Stomach (tissue), 9 donors: ENCODE measurements around the gene RNF181. TPM values are rescaled to one million over a fixed set of nuclear protein-coding genes. Genes with fewer than 3 reads are reported as not detected.
"Not testable (repeated sequence)": the region's sequence is repeated elsewhere in the genome, so short reads cannot be mapped to it uniquely, and the experiment has no call there.

Source experiments
- DNase-seq, 2 donors: peaks; one replicate each; pipeline versions ENCODE4 v3.0.0 to v3.0.0-alpha.2; 2013 to 2019
- H3K27ac ChIP-seq, 5 donors: fragments of 200-600 bp in 4 of 5; sonication (generic) in 4 of 5; one replicate each; pipeline ENCODE4 v1.5.1; 2013 to 2019; ENCODE audit warnings: mild to moderate bottlenecking in 1 of 5, moderate library complexity in 1 of 5
- H3K27me3 ChIP-seq, 3 donors: fragments of 200-600 bp; sonication (generic); one replicate each; pipeline ENCODE4 v1.5.1; 2017 to 2019; ENCODE audit warnings: mixed run types in 1 of 3
- H3K36me3 ChIP-seq, 4 donors: fragments of 200-600 bp; sonication (generic); 1 replicate in 3 of 4; 2 replicates in 1 of 4; pipeline ENCODE4 v1.5.1; 2016 to 2019
- H3K4me1 ChIP-seq, 4 donors: fragments of 200-600 bp; sonication (generic); one replicate each; pipeline ENCODE4 v1.5.1; 2016 to 2019
- H3K4me3 ChIP-seq, 4 donors: fragments of 200-600 bp; sonication (generic) in 3 of 4; one replicate each; pipeline ENCODE4 v1.5.1; 2016 to 2019; ENCODE audit warnings: mild to moderate bottlenecking in 1 of 4
- H3K9me3 ChIP-seq, 4 donors: fragments of 200-600 bp; sonication (generic); one replicate each; pipeline ENCODE4 v1.5.1; 2016 to 2019
- EP300 ChIP-seq: sonication (generic); formaldehyde crosslinking; IDR thresholded peaks from one replicate; pipeline ENCODE4 v1.6.1; 2017; ENCODE audit warnings: antibody characterized with exemption
- POLR2A ChIP-seq, 4 donors: fragments of 450-650 bp; IDR thresholded peaks; one replicate each; pipeline ENCODE4 v1.6.1; 2016; ENCODE audit warnings: antibody characterized with exemption in 4 of 4, control low read depth in 2 of 4, mild to moderate bottlenecking in 1 of 4, moderate library complexity in 1 of 4
- POLR2AphosphoS5 ChIP-seq, 3 donors: sonication (generic); formaldehyde crosslinking; IDR thresholded peaks; one replicate each; pipeline ENCODE4 v1.6.1; 2016; ENCODE audit warnings: antibody characterized with exemption in 3 of 3
- WGBS, 5 donors: extraction: QIAGEN DNeasy Blood & Tissue Kit in 3 of 5; methylation state at CpG; one replicate each; pipeline versions ENCODE4 v1.1.5 to v1.1.7; 2013 to 2018; 5-methylcytosine and 5-hydroxymethylcytosine counted together
- intact Hi-C: fragments of 100-400 bp; cut with DNase I; formaldehyde crosslinking; loops from one replicate; pipeline ENCODE4 v1.15.1; 2023; ENCODE audit warnings: low total_unique reads
- polyA plus RNA-seq, 3 donors: library from polyadenylated mRNA; stranded (reverse); fragments of 200-250 nt; gene quantifications; one replicate each; pipeline ENCODE4 v1.2.3, GENCODE V29; 2013
- total RNA-seq, 5 donors: library from RNA; depleted of rRNA; stranded (reverse); fragments of >200 nt; gene quantifications; one replicate each; pipeline versions ENCODE4 v1.1.0 to v1.2.3, GENCODE V29; 2014 to 2016
- TF ChIP-seq, protein P1 (sequence below), 7 experiments: fragments of 450-650 bp in 4 of 7; fragments of 200-600 bp in 3 of 7; sonication (generic) in 3 of 7; IDR thresholded peaks; one replicate each; pipeline ENCODE4 v1.5.1; 2016 to 2019; ENCODE audit warnings: antibody characterized with exemption in 7 of 7, control low read depth in 2 of 7, mild to moderate bottlenecking in 1 of 7
- donor health status: healthy with polysubstance abuse.
- donor health status: Bipolar disorder and iron deficiency.
- donor health status: healthy.

The RNF181 gene
- total and polyA plus RNA-seq, 8 donors: 11.3 to 272 (median 143) TPM; not detected in 1

DNA sequence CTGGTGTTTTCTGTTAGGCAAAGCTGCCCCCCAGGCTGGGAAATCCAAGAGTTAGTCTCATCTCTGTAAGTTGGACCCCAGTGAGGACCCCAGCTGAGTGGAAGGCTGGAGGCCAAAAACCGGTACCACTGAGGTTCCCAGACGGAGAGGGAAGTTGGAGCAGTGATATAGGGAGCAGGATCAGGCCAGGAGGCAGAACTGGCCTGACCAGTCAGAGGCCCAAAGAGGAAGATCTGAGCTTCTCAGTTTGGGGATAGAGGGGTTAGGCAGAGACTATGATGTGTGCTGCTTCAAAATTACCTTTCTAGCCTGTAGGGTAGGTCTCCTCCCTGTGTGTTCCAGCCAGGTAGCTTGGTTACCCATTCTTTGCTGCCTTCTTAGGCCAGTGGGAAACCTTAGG lies 4.6 kb upstream of the RNF181 start:
- TF ChIP-seq, protein P1, sequence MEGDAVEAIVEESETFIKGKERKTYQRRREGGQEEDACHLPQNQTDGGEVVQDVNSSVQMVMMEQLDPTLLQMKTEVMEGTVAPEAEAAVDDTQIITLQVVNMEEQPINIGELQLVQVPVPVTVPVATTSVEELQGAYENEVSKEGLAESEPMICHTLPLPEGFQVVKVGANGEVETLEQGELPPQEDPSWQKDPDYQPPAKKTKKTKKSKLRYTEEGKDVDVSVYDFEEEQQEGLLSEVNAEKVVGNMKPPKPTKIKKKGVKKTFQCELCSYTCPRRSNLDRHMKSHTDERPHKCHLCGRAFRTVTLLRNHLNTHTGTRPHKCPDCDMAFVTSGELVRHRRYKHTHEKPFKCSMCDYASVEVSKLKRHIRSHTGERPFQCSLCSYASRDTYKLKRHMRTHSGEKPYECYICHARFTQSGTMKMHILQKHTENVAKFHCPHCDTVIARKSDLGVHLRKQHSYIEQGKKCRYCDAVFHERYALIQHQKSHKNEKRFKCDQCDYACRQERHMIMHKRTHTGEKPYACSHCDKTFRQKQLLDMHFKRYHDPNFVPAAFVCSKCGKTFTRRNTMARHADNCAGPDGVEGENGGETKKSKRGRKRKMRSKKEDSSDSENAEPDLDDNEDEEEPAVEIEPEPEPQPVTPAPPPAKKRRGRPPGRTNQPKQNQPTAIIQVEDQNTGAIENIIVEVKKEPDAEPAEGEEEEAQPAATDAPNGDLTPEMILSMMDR (IDR thresholded peaks at IDR 0.05): no peak
- no peaks in the 10 kb centered on the region for H3K9me3 ChIP-seq
- H3K4me3 ChIP-seq: no peak overlapping the region
- H3K27me3 ChIP-seq: no peaks in the 10 kb centered on the region
- 45 to 61% (median 51%) methylated on average over 2 of the region's 2 CpGs for WGBS, 5 donors
- no peaks in the 10 kb centered on the region for H3K36me3 ChIP-seq
- intact Hi-C loops: no loop called here
- peaks cover 48 to 86% (median 76%) of the 10 kb centered on the region in 4 donors for H3K4me1 ChIP-seq
- no peak for DNase-seq
- peak overlapping the region; percentile 71 to 94 (median 91) for H3K27ac ChIP-seq

DNA sequence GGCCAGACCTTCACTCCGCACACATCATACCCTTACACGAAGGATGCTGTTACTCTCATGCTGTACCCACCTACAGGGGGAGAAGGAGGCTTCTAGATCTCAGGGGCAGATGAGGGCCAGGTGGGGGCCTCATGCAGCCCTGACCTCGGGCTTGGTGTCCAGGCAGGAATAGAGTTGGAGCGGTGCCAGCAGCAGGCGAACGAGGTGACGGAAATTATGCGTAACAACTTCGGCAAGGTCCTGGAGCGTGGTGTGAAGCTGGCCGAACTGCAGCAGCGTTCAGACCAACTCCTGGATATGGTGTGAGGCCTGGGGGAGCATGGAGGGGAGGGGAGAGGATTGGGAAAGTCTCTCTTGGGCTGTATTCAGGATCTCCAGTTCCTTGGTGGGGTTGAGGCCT lies 4.0 kb upstream of the RNF181 start:
- H3K4me1 ChIP-seq: peaks cover 47 to 86% (median 76%) of the 10 kb centered on the region in 4 donors
- intact Hi-C loops: no loop called here
- no peak for DNase-seq
- H3K9me3 ChIP-seq: no peaks in the 10 kb centered on the region
- no peak for TF ChIP-seq EP300
- TF ChIP-seq, protein P1 (IDR thresholded peaks at IDR 0.05): no peak
- TF ChIP-seq POLR2AphosphoS5 (IDR thresholded peaks at IDR 0.05): no peak
- TF ChIP-seq POLR2A (IDR thresholded peaks at IDR 0.05): no peak
- H3K36me3 ChIP-seq: peaks cover 0 to under 1% (median 0%) of the 10 kb centered on the region in 4 donors
- H3K4me3 ChIP-seq: no peak overlapping the region
- H3K27me3 ChIP-seq: no peaks in the 10 kb centered on the region
- WGBS, 5 donors: 77 to 88% (median 79%) methylated on average over 12 of the region's 12 CpGs
- H3K27ac ChIP-seq: peak overlapping the region; percentile 71 to 94 (median 91)

DNA sequence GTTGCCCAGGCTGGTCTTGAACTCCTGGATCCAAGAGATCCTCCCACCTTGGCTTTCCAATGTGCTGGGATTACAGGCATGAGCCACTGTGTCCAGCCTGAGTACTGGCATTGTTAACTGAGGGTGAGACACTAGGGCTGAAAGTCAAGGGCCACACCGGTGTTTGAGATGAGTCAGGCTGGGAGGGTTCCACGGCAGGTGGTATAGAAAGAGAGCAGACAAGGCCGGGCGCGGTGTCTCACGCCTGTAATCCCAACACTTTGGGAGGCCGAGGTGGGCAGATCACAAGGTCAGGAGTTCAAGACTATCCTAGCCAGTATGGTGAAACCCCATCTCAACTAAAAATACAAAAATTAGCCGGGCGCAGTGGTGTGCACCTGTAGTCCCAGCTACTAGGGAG lies 3.2 kb upstream of the RNF181 start:
- Histone ChIP-seq H3K27ac (peak overlapping the region; percentile 16 to 94 (median 91)), H3K4me1 (peaks cover 48 to 86% (median 76%) of the 10 kb centered on the region in 4 donors)
- H3K9me3 ChIP-seq, H3K4me3 ChIP-seq, H3K27me3 ChIP-seq, H3K36me3 ChIP-seq, intact Hi-C loops: not testable (repeated sequence)
- DNase-seq: peak in 1 of 2 donors; percentile 39
- WGBS, 5 donors: 76 to 97% (median 86%) methylated on average over 9 of the region's 9 CpGs

DNA sequence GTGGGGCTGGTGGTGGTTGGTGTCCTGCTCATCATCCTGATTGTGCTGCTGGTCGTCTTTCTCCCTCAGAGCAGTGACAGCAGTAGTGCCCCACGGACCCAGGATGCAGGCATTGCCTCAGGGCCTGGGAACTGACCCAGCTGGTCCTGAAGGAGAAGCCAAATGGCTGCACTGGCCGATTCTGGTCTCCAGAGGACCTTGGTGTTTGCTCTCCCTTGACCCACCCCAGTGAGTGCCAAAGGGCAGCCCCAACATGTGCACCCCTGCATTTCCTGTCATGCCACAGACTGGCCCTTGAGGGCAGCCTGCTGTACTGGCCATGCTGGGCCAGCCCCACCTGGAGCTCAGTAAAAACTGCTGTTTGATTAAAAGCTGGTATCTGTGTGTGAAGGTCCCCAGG lies 2.5 kb upstream of the RNF181 start:
- Histone ChIP-seq H3K4me1 (peaks cover 44 to 86% (median 76%) of the 10 kb centered on the region in 4 donors), H3K36me3 (peaks cover 6 to 15% (median 14%) of the 10 kb centered on the region in 4 donors), H3K9me3 (no peaks in the 10 kb centered on the region), H3K27ac (peak overlapping the region in 1 of 5 donors; percentile 42), H3K4me3 (no peak overlapping the region), H3K27me3 (no peaks in the 10 kb centered on the region)
- WGBS, 5 donors: 47 to 63% (median 58%) methylated on average over 3 of the region's 3 CpGs; no CpG with 5 or more reads in 1 of the 5 donors
- TF ChIP-seq POLR2A (IDR thresholded peaks at IDR 0.05) (no peak), POLR2AphosphoS5 (IDR thresholded peaks at IDR 0.05) (no peak), EP300 (no peak)
- TF ChIP-seq, protein P1 (IDR thresholded peaks at IDR 0.05): no peak
- intact Hi-C loops: no loop called here
- no peak for DNase-seq

DNA sequence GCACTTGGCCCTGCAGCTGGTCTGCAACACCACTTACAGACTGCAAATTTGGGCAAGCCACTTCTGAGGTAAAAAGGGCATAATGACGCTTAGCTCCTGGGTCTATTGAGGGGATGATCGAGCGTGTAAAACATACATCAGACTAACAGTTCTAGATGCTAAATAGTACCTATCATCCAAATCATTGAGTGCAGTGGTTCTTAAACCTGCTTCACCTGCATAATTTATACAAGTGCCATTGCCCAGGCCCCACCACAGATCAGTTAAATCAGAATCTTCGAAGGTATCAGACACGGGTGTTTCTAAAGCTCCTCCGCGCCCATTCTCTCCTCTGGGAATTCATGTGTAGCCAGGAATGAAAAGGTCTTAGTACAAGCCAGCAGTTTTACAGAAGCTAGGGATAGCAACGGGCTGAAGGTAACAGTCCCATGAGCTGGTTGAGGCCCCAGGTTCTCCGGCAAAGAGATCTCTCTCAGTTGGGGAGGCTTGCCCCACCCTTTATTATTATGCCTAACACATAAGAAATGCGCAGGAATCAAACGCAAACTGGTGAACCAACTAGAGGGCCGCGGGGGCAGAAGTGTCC lies 737 bp upstream of the RNF181 start:
- 17 to 23% (median 20%) methylated on average over 8 to 13 of the region's 13 CpGs for WGBS, 5 donors
- TF ChIP-seq POLR2A (IDR thresholded peaks at IDR 0.05) (no peak), EP300 (no peak), POLR2AphosphoS5 (IDR thresholded peaks at IDR 0.05) (no peak)
- TF ChIP-seq, protein P1 (IDR thresholded peaks at IDR 0.05): no peak
- Histone ChIP-seq H3K9me3 (no peaks in the 10 kb centered on the region), H3K4me1 (peaks cover 34 to 86% (median 72%) of the 10 kb centered on the region in 4 donors), H3K36me3 (peaks cover 14 to 33% (median 32%) of the 10 kb centered on the region in 4 donors), H3K27me3 (no peaks in the 10 kb centered on the region), H3K4me3 (peak overlapping the region; percentile 80 to 91 (median 85)), H3K27ac (peak overlapping the region; percentile 84 to 94 (median 93))
- DNase-seq: no peak
- intact Hi-C loops: no loop called here
